Endothelial cell (in vitro differentiated cells): ENCODE data around the gene CATSPERZ. TPM values are rescaled to one million over a fixed set of nuclear protein-coding genes. Genes with fewer than 3 reads are reported as not detected.

Experiments used
- DNase-seq: peaks from one replicate; pipeline ENCODE4 v3.0.0; 2021; ENCODE audit warnings: low spot score
- H3K27ac Mint-ChIP-seq: one replicate; pipeline ENCODE4 v1.8.0; 2021; ENCODE audit warnings: mixed read lengths, inconsistent platforms; ENCODE audit not compliant: unreplicated experiment
- H3K27me3 Mint-ChIP-seq: one replicate; pipeline ENCODE4 v1.8.0; 2021; ENCODE audit warnings: mild to moderate bottlenecking, moderate library complexity, mixed read lengths, inconsistent platforms; ENCODE audit not compliant: unreplicated experiment
- H3K36me3 Mint-ChIP-seq: one replicate; pipeline ENCODE4 v1.8.0; 2021; ENCODE audit warnings: mild to moderate bottlenecking, low read depth, mixed read lengths, inconsistent platforms; ENCODE audit not compliant: unreplicated experiment
- H3K4me1 Mint-ChIP-seq: one replicate; pipeline ENCODE4 v1.8.0; 2021; ENCODE audit warnings: mild to moderate bottlenecking, mixed read lengths, inconsistent platforms; ENCODE audit not compliant: unreplicated experiment
- H3K4me3 Mint-ChIP-seq: one replicate; pipeline ENCODE4 v1.8.0; 2021; ENCODE audit warnings: mild to moderate bottlenecking, mixed read lengths, inconsistent platforms; ENCODE audit not compliant: unreplicated experiment
- H3K9me3 Mint-ChIP-seq: one replicate; pipeline ENCODE4 v1.8.0; 2021; ENCODE audit warnings: mixed read lengths, inconsistent platforms; ENCODE audit not compliant: unreplicated experiment
- total RNA-seq: library from RNA; stranded (reverse); fragmentation: NEBNext Ultra II Directional; extraction: Animal tissue kit (Norgen Biotek cat#: 25700); gene quantifications from one replicate; pipeline ENCODE4 v1.2.1, GENCODE V29; 2021; ENCODE audit not compliant: unreplicated experiment
- TF ChIP-seq, protein P1 (sequence below): fragments of 200-600 bp; sonication (generic); IDR thresholded peaks from one replicate; pipeline ENCODE4 v1.5.0; 2021; ENCODE audit warnings: antibody characterized with exemption; ENCODE audit not compliant: unreplicated experiment

Gene CATSPERZ
- total RNA-seq, 1 donor from 2014 or later: 0.38 TPM

DNA sequence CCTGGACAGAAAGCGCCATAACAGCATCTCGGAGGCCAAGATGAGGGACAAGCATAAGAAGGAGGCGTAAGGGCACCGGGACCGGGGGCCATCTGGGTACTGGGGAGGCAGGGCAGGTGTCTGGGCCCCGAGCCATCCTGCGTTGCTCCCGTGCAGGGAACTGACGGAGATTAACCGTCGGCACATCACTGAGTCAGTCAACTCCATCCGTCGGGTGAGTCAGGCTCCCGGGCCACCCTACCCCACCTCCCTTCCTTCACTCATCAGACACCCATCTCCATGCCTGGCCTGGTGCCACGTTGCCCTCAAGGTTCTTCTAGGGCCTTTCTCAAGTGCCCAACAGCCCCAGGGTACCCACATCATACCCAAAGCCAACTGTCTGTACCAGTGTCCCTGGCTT, 33.8 kb upstream of the CATSPERZ start:
- Mint-ChIP-seq H3K9me3 (no peaks in the 10 kb centered on the region), H3K4me3 (no peak overlapping the region), H3K4me1 (peaks cover 21% of the 10 kb centered on the region), H3K27ac (no peak overlapping the region), H3K27me3 (peaks cover 23% of the 10 kb centered on the region), H3K36me3 (peaks cover 17% of the 10 kb centered on the region)
- TF ChIP-seq, protein P1, sequence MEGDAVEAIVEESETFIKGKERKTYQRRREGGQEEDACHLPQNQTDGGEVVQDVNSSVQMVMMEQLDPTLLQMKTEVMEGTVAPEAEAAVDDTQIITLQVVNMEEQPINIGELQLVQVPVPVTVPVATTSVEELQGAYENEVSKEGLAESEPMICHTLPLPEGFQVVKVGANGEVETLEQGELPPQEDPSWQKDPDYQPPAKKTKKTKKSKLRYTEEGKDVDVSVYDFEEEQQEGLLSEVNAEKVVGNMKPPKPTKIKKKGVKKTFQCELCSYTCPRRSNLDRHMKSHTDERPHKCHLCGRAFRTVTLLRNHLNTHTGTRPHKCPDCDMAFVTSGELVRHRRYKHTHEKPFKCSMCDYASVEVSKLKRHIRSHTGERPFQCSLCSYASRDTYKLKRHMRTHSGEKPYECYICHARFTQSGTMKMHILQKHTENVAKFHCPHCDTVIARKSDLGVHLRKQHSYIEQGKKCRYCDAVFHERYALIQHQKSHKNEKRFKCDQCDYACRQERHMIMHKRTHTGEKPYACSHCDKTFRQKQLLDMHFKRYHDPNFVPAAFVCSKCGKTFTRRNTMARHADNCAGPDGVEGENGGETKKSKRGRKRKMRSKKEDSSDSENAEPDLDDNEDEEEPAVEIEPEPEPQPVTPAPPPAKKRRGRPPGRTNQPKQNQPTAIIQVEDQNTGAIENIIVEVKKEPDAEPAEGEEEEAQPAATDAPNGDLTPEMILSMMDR: no peak
- no peak for DNase-seq

DNA sequence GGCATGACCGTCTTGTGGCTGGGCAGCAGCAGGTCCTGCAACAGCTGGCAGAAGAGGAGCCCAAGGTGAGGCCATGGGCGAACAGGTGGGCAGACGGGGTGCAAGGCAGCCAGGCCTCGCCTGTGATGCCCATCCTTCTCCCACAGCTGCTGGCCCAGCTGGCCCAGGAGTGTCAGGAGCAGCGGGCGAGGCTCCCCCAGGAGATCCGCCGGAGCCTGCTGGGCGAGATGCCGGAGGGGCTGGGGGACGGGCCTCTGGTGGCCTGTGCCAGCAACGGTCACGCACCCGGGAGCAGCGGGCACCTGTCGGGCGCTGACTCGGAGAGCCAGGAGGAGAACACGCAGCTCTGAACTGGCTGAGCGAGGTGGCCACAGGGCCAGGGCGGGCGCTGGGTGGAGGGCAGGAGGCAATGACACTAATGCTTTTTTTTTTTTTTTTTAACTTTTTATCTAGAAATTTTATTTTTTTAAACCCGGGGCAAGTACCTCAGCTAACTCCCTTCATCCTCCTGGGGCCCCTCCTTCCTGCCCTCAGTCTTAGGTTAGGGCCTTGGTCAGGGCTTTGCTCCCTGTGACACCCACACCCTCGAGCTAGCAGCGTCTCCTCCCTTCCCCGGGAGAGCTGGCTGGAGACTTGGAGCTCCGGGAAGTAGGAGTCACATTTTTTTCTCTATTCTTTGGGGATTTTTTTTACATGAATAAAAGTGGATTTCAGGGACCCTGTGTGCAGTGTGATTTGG, 32.8 kb upstream of the CATSPERZ start:
- TF ChIP-seq, protein P1: no peak
- Mint-ChIP-seq H3K9me3 (no peaks in the 10 kb centered on the region), H3K36me3 (peaks cover 17% of the 10 kb centered on the region), H3K27me3 (peaks cover 20% of the 10 kb centered on the region), H3K27ac (no peak overlapping the region), H3K4me1 (peaks cover 21% of the 10 kb centered on the region), H3K4me3 (peak overlapping the region; percentile 59)
- DNase-seq: no peak

DNA sequence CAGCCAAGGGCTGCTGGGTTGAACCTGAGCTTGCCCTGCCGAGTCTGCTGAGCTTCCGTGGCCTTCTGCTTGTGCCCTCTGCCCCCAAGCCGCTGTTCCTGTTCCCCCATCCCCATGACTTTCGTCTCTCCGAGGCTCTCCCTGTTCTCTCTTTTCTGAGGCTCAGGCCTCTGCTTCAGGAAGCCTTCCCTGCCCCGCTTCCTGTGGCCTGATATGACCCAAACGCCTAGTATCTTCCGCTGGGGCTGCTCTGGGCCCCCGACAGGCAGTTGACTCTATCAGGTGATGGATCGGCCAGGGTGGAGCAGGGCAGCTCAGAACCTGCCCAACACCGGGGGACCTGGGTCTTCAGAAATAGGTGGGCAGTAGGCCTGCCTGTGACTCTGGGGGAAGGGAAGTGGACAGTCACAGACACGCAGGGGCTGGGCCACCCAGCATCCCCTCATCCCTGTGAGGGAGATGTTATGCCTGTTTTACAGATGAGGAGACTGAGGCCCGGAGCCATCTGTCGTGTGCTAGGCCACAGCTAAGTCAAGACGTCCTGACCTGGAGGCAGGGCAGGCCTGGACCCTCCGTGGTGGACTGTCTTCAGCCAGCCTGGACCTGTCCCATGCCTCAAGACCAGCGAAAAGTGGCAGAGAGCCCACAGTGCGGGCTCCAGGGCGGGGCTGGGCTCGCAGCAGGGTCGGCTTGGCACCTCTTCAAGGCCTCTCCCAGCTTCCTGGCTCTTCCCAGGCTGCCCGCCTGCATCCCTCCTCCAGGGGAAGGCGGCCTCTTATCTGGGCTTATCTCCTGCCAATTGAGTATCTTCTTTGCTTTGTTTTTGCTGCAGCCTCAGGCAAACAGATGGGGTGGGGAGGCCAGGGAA, 31.9 kb upstream of the CATSPERZ start:
- TF ChIP-seq, protein P1: no peak
- H3K27ac Mint-ChIP-seq: peak overlapping the region; percentile 95
- H3K4me3 Mint-ChIP-seq: peak overlapping the region; percentile 87
- H3K36me3 Mint-ChIP-seq: peaks cover 14% of the 10 kb centered on the region
- H3K4me1 Mint-ChIP-seq: peaks cover 17% of the 10 kb centered on the region
- H3K27me3 Mint-ChIP-seq: peaks cover 20% of the 10 kb centered on the region
- no peak for DNase-seq
- H3K9me3 Mint-ChIP-seq: no peaks in the 10 kb centered on the region

DNA sequence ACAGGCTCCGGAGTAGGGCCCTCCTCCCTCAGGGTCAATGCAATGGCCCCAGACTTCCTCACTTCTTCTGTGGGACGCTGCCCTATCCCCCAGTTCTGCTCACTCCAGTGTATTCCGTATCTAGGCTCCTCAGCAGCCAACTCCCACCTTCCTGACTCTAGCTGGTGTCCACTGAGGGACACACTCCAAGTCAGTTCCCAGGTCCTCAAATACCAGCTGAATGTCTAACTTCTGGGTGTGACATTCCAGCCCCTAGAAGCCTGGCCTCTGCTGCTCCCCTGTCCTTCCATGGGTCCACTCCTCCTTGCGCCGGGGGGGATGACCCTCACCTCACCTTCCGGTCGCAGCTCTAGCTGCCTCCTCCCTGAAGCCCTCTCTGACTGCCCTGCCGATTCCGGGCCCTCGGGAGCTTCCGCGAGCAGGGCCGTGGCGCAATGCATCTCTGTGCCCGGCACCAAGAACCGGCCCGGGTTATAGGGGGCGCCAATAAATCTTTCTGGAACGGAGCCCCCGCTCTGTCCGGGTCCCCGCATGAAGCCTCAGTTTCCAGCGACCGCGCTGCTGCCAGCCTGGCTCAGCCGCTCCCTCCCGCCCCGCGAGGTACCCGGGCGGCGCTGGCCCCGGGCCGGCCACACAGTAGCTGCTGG, 31.1 kb upstream of the CATSPERZ start:
- Mint-ChIP-seq H3K36me3 (peaks cover 14% of the 10 kb centered on the region), H3K27ac (peak overlapping the region; percentile 95), H3K9me3 (no peaks in the 10 kb centered on the region), H3K27me3 (peaks cover 20% of the 10 kb centered on the region), H3K4me3 (peak overlapping the region; percentile 87), H3K4me1 (peaks cover 17% of the 10 kb centered on the region)
- TF ChIP-seq, protein P1: no peak
- DNase-seq: no peak
